ENCODE measurements around the gene BICDL2. TPM values are rescaled to one million over a fixed set of nuclear protein-coding genes. Genes with fewer than 3 reads are reported as not detected.
A peak's percentile ranks its signal among the peaks of the same experiment; 100 is the strongest.

The BICDL2 gene
- total and polyA plus RNA-seq, 8 donors, result 18.4 to 693 (median 47.2) TPM

DNA sequence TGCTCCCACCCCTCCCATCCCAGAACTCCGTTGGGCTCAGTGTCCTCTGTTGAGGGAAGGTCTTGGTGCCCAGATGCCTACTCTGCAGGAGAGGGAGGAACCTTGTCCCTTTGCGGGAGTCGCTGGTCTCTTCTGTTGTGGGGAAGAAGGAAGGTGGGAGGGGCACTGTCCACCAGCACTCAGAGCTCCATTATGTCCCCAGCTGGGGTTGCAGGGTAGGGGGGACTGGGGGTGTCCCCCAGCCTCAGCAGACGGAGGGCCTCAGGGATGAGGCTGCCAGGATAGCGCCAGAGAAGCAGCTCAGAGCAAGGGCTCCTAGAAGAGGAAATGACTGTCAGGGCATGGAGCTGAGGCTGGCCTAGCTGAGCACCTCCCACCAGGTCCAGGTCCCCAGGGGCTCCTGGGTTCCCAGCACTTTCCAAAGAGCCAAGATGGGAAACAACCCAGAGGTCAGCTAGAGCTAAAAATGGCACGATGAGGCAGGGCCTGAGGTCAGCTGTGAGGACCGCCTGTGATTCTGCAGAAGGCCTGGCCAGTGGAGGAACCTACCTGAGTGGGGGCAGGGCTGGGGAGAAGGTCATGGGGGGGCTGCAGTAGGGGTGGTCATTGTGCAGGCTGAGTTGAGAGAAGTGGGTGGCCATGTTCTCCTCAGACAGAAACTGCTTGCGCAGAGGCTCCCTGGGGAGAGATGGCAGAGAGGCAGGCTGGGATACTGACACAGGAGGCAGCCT is 13.9 kb downstream of the BICDL2 start:
- Histone ChIP-seq H3K4me1 (peaks cover 39 to 79% (median 76%) of the 10 kb centered on the region in 4 donors), H3K4me3 (peak overlapping the region; percentile 54 to 85 (median 72)), H3K27ac (peak overlapping the region; percentile 89 to 99 (median 98)), H3K27me3 (peaks cover 0 to 17% (median 12%) of the 10 kb centered on the region in 3 donors), H3K36me3 (peaks cover 14 to 24% (median 19%) of the 10 kb centered on the region in 4 donors), H3K9me3 (no peaks in the 10 kb centered on the region)
- peak in 1 of 2 donors; percentile 44 for DNase-seq
- TF ChIP-seq, protein P1, sequence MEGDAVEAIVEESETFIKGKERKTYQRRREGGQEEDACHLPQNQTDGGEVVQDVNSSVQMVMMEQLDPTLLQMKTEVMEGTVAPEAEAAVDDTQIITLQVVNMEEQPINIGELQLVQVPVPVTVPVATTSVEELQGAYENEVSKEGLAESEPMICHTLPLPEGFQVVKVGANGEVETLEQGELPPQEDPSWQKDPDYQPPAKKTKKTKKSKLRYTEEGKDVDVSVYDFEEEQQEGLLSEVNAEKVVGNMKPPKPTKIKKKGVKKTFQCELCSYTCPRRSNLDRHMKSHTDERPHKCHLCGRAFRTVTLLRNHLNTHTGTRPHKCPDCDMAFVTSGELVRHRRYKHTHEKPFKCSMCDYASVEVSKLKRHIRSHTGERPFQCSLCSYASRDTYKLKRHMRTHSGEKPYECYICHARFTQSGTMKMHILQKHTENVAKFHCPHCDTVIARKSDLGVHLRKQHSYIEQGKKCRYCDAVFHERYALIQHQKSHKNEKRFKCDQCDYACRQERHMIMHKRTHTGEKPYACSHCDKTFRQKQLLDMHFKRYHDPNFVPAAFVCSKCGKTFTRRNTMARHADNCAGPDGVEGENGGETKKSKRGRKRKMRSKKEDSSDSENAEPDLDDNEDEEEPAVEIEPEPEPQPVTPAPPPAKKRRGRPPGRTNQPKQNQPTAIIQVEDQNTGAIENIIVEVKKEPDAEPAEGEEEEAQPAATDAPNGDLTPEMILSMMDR (IDR thresholded peaks at IDR 0.05), result no peak
- TF ChIP-seq POLR2AphosphoS5 (IDR thresholded peaks at IDR 0.05), result no peak
- TF ChIP-seq EP300 (IDR thresholded peaks at IDR 0.05), result no peak
- intact Hi-C loops (cut with DNase I; ENCODE audit: low total_unique reads), result no loop called here
- 24 to 43% (median 43%) methylated on average over 8 of the region's 8 CpGs for WGBS, 5 donors

DNA sequence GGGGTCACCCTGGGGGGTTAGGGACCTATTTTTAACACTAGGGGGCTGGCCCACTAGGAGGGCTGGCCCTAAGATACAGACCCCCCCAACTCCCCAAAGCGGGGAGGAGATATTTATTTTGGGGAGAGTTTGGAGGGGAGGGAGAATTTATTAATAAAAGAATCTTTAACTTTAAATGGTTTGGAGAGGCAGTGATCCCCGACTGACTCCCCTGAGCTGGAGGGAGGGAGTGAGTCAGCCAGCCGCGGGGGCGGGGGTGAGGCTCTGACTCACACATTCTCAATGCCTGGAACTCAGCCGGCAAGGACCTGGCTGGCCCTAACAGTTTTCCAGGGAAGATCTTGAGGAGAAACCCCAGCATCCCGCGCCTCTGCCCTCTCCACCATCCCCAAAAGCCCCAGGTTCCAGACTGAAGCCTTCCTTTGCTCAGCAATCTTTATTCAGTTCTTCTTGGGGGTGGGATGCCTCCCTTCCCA is 14.5 kb downstream of the BICDL2 start:
- Histone ChIP-seq H3K27ac (peak overlapping the region; percentile 97 to 99 (median 98)), H3K27me3 (peaks cover 0 to 23% (median 18%) of the 10 kb centered on the region in 3 donors), H3K4me3 (peak overlapping the region; percentile 63 to 85 (median 72)), H3K36me3 (peaks cover 14 to 19% (median 16%) of the 10 kb centered on the region in 4 donors), H3K9me3 (no peaks in the 10 kb centered on the region), H3K4me1 (peaks cover 38 to 79% (median 76%) of the 10 kb centered on the region in 4 donors)
- 4 to 11% (median 8%) methylated on average over 8 of the region's 8 CpGs for WGBS, 5 donors
- DNase-seq, result peak; percentile 91 to 96
- intact Hi-C loops (cut with DNase I; ENCODE audit: low total_unique reads), result no loop called here
- TF ChIP-seq POLR2A (IDR thresholded peaks at IDR 0.05), result no peak
- peak; percentile 36 to 75 (median 74) for TF ChIP-seq POLR2AphosphoS5 (IDR thresholded peaks at IDR 0.05)

DNA sequence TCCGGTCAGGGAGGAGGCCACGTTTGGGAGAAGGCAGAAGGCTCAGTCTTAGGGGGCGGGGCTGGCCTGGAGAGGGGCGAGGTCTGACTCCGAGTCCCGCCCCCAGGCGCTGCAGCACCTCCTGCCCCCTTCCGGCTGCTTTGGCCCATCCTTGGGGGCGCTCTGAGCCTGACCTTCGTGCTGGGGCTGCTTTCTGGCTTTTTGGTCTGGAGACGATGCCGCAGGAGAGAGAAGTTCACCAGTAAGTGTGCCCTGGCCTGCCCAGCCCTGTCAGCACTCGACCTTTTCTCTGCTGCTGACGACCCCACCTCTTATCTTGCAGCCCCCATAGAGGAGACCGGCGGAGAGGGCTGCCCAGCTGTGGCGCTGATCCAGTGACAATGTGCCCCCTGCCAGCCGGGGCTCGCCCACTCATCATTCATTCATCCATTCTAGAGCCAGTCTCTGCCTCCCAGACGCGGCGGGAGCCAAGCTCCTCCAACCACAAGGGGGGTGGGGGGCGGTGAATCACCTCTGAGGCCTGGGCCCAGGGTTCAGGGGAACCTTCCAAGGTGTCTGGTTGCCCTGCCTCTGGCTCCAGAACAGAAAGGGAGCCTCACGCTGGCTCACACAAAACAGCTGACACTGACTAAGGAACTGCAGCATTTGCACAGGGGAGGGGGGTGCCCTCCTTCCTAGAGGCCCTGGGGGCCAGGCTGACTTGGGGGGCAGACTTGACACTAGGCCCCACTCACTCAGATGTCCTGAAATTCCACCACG is 15.1 kb downstream of the BICDL2 start:
- intact Hi-C loops (cut with DNase I; ENCODE audit: low total_unique reads), result no loop called here
- H3K4me3 ChIP-seq, result peak overlapping the region; percentile 63 to 85 (median 72)
- TF ChIP-seq POLR2AphosphoS5 (IDR thresholded peaks at IDR 0.05) (no peak), EP300 (IDR thresholded peaks at IDR 0.05) (no peak), POLR2A (IDR thresholded peaks at IDR 0.05) (no peak)
- TF ChIP-seq, protein P1 (IDR thresholded peaks at IDR 0.05), result peak in 3 of 7 experiments; percentile 9 to 21 (median 16)
- 8 to 14% (median 12%) methylated on average over 22 to 25 of the region's 25 CpGs for WGBS, 5 donors
- H3K4me1 ChIP-seq, result peaks cover 38 to 81% (median 75%) of the 10 kb centered on the region in 4 donors
- peaks cover 0 to 27% (median 20%) of the 10 kb centered on the region in 3 donors for H3K27me3 ChIP-seq
- peak overlapping the region; percentile 97 to 99 (median 98) for H3K27ac ChIP-seq
- peak; percentile 80 to 93 for DNase-seq
- H3K9me3 ChIP-seq, result no peaks in the 10 kb centered on the region
- peaks cover 8 to 13% (median 10%) of the 10 kb centered on the region in 4 donors for H3K36me3 ChIP-seq

DNA sequence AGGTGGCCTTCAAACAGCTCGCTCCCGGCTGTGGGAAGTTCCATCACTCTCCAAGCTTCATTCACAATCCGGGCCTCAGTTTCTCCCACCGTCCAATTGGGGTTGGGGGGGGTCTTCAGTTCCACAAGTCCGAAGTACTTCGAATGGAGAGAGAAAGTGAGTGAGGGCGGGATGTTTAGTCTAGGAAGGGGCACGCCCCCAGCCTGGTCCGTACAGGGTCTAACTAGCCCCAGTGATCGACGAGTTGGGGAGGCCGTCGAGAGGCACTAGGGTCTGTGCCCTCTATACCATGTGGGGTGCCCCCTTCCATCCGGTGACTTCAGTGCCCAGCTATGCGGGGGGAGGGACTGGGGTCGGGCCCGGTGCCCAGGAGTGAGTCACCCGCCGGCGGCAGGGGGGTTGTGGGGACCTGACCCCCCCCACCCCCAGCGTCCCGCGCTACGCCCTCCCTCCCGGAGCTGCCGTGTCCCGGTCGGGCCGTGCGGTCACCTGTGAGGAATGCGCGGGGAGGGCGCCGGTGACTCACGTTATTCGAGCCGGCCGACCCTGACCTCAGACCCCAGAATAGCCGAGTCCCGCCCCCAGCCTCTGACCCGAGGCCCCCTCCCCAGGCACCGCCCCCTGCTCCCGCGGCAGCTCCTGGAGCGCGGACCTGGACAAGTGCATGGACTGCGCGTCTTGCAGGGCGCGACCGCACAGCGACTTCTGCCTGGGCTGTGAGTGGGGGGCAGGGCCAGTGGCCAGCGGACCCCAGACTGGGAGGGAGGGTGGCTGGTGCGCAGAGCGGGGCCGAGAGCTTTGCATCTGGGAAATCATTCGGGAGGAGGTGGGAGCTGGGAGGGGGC is 15.9 kb downstream of the BICDL2 start:
- TF ChIP-seq, protein P1 (IDR thresholded peaks at IDR 0.05), result no peak
- peak; percentile 13 to 74 (median 37) for TF ChIP-seq POLR2AphosphoS5 (IDR thresholded peaks at IDR 0.05)
- H3K27ac ChIP-seq, result peak overlapping the region; percentile 97 to 99 (median 98)
- WGBS, 5 donors, result 0 to 1% (median 1%) methylated on average over 30 to 57 of the region's 57 CpGs
- peak overlapping the region; percentile 63 to 85 (median 72) for H3K4me3 ChIP-seq
- peak; percentile 78 to 94 for DNase-seq
- H3K4me1 ChIP-seq, result peaks cover 38 to 81% (median 75%) of the 10 kb centered on the region in 4 donors
- H3K9me3 ChIP-seq, result no peaks in the 10 kb centered on the region
- H3K27me3 ChIP-seq, result peaks cover 0 to 28% (median 20%) of the 10 kb centered on the region in 3 donors
- peaks cover 0 to 5% (median 3%) of the 10 kb centered on the region in 4 donors for H3K36me3 ChIP-seq
- intact Hi-C loops (cut with DNase I; ENCODE audit: low total_unique reads), result no loop called here
